OCI-LY1 (cell line): ENCODE data around the gene NPAT.
"Not testable (repeated sequence)": the region's sequence is repeated elsewhere in the genome, so short reads cannot be mapped to it uniquely, and the experiment has no call there.

Experiments used
- H2AFZ ChIP-seq: fragments of 200-600 bp; sonication (generic), shearing (Covaris generic); 2 replicates; pipeline ENCODE4 v1.6.0; 2014; ENCODE audit warnings: antibody characterized with exemption, mild to moderate bottlenecking, low read length
- H3F3A ChIP-seq: fragments of 200-600 bp; sonication (generic), shearing (Covaris generic); 2 replicates; pipeline ENCODE4 v1.6.0; 2014; ENCODE audit warnings: mild to moderate bottlenecking, antibody characterized with exemption, low read length, moderate library complexity; ENCODE audit not compliant: insufficient read depth
- H3K27ac ChIP-seq: fragments of 200-600 bp; sonication (generic); 2 replicates; pipeline ENCODE4 v1.5.1; 2014; ENCODE audit warnings: low read length, mixed run types, mild to moderate bottlenecking, low read depth; ENCODE audit not compliant: poor library complexity, severe bottlenecking
- H3K27me3 ChIP-seq: fragments of 200-600 bp; sonication (generic); 2 replicates; pipeline ENCODE4 v1.6.0; 2014; ENCODE audit warnings: antibody characterized with exemption, mild to moderate bottlenecking, low read length, moderate library complexity; ENCODE audit not compliant: insufficient read depth
- H3K36me3 ChIP-seq: fragments of 200-600 bp; sonication (generic); 2 replicates; pipeline ENCODE4 v1.6.1; 2014; ENCODE audit warnings: mild to moderate bottlenecking, antibody characterized with exemption, low read length, moderate library complexity, mixed read lengths; ENCODE audit not compliant: insufficient read depth
- H3K4me1 ChIP-seq: fragments of 200-600 bp; sonication (generic); 2 replicates; pipeline ENCODE4 v1.5.1; 2014; ENCODE audit warnings: mild to moderate bottlenecking, low read length, moderate library complexity; ENCODE audit not compliant: insufficient read depth, severe bottlenecking
- H3K4me2 ChIP-seq: fragments of 200-600 bp; sonication (generic), shearing (Covaris generic); 2 replicates; pipeline ENCODE4 v1.6.1; 2014; ENCODE audit warnings: low read length
- H3K4me3 ChIP-seq: fragments of 200-600 bp; sonication (generic); 2 replicates; pipeline ENCODE4 v1.5.1; 2014; ENCODE audit warnings: low read length, low read depth, mild to moderate bottlenecking, mixed read lengths; ENCODE audit not compliant: poor library complexity, severe bottlenecking
- H3K79me2 ChIP-seq: fragments of 200-600 bp; shearing (Covaris generic); 2 replicates; pipeline ENCODE4 v1.6.1; 2016; ENCODE audit warnings: mixed run types, low read length, mixed read lengths; ENCODE audit not compliant: insufficient read depth
- H3K9ac ChIP-seq: fragments of 200-600 bp; sonication (generic), shearing (Covaris generic); 2 replicates; pipeline ENCODE4 v1.6.1; 2014; ENCODE audit warnings: mild to moderate bottlenecking, low read length, mixed read lengths
- H3K9me2 ChIP-seq: fragments of 200-600 bp; sonication (generic), shearing (Covaris generic); 2 replicates; pipeline ENCODE4 v1.6.1; 2014; ENCODE audit warnings: low read depth, mild to moderate bottlenecking, low read length, mixed read lengths
- H3K9me3 ChIP-seq: fragments of 200-600 bp; shearing (Covaris generic); 2 replicates; pipeline ENCODE4 v1.6.1; 2014; ENCODE audit warnings: low read length, mixed read lengths
- H4K20me1 ChIP-seq: fragments of 200-600 bp; sonication (generic), shearing (Covaris generic); 2 replicates; pipeline ENCODE4 v1.6.0; 2016; ENCODE audit warnings: mild to moderate bottlenecking, low read length; ENCODE audit not compliant: insufficient read depth
- CTCF ChIP-seq: fragments of 200-600 bp; sonication (generic), shearing (Covaris generic); IDR thresholded peaks from 2 replicates; pipeline ENCODE4 v1.5.1; 2017; ENCODE audit warnings: mild to moderate bottlenecking, antibody characterized with exemption, low read length, moderate library complexity, mixed read lengths
- EZH2 ChIP-seq: fragments of 200-600 bp; sonication (generic), shearing (Covaris generic); IDR thresholded peaks from 2 replicates; pipeline ENCODE4 v1.8.0; 2017; ENCODE audit warnings: borderline replicate concordance, mixed run types, mild to moderate bottlenecking, antibody characterized with exemption, low read length, moderate library complexity, mixed read lengths

NPAT gene

GRCh38 chr11:108135845-108136544 lies 86.4 kb downstream of the NPAT start:
- Histone ChIP-seq H3K4me2 (no peak overlapping the region), H3K4me3 (no peak overlapping the region), H4K20me1 (no peaks in the 10 kb centered on the region), H3K36me3 (peaks cover 66% of the 10 kb centered on the region), H3K27ac (peak overlapping the region; percentile 65), H3K9me2 (no peaks in the 10 kb centered on the region), H3K9ac (no peak overlapping the region), H3K79me2 (no peaks in the 10 kb centered on the region; the same call in 1 of the 2 replicates), H2AFZ (no peak overlapping the region), H3K9me3 (no peaks in the 10 kb centered on the region), H3F3A (no peaks in the 10 kb centered on the region), H3K4me1 (peaks cover 5% of the 10 kb centered on the region), H3K27me3 (no peaks in the 10 kb centered on the region)
- TF ChIP-seq EZH2, result no peak
- TF ChIP-seq CTCF, result peak; percentile 53

DNA sequence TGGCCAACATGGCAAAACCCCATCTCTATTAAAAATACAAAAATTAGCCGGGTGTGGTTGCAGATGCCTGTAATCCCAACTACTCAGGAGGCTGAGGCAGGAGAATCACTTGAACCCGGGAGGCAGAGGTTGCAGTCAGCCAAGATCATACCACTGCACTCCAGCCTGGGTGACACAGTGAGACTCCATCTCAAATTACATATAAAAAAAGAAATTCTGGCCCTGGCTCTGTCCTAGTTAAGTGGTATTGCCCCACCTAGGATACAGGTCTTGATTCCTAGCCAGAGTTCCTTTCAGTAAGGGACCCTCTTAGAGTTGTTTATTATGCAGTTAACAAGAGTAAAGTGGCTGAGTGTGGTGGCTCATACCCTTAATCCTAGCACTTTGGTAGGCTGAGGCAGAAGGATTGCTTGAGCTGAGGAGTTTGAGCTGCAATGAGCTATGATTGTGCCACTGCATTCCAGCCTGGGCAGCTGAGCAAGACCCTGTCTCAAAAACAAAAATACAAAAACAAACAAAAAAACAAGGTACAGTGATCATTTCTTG lies 89.4 kb downstream of the NPAT start:
- H3K4me2 ChIP-seq, H3K4me3 ChIP-seq, H3K9ac ChIP-seq, H3K4me1 ChIP-seq, H4K20me1 ChIP-seq, H3K27ac ChIP-seq, H3K79me2 ChIP-seq, H3K27me3 ChIP-seq, H2AFZ ChIP-seq, H3K9me2 ChIP-seq, H3K9me3 ChIP-seq, H3F3A ChIP-seq: not testable (repeated sequence)
- peaks cover 51% of the 10 kb centered on the region for H3K36me3 ChIP-seq

- H3K4me3 ChIP-seq, result no peak overlapping the region
- no peaks in the 10 kb centered on the region for H3F3A ChIP-seq
- H4K20me1 ChIP-seq, result no peaks in the 10 kb centered on the region
- peaks cover 52% of the 10 kb centered on the region for H3K36me3 ChIP-seq
- no peak overlapping the region for H3K9ac ChIP-seq
- no peak overlapping the region for H3K4me2 ChIP-seq
- H3K4me1 ChIP-seq, result peaks cover 5% of the 10 kb centered on the region
- no peaks in the 10 kb centered on the region; the same call in 1 of the 2 replicates for H3K79me2 ChIP-seq
- H2AFZ ChIP-seq, result no peak overlapping the region
- no peaks in the 10 kb centered on the region for H3K27me3 ChIP-seq
- TF ChIP-seq EZH2 (no peak), CTCF (no peak)
- H3K9me2 ChIP-seq, result no peaks in the 10 kb centered on the region
- no peaks in the 10 kb centered on the region for H3K9me3 ChIP-seq
- H3K27ac ChIP-seq, result no peak overlapping the region
These were observed 90.4 kb downstream of the NPAT start for GRCh38 chr11:108131993-108132392.

DNA sequence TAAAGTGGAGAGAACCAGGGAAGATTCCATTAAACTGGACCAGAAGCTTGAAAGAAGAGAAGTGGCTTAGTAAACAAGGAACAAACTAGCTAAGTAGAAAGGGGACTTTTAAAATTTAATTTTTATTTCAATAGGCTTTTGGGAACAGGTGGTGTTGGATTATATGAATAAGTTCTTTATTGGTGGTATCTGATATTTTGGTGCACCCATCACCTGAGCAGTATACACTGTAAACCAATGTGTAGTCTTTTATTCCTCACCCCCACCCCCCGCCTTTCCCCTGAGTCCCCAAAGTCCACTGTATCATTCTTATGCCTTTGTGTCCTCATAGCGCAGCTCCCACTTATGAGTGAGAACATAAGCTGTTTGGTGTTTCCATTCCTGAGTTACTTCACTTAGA lies 93.7 kb downstream of the NPAT start:
- Histone ChIP-seq H3K4me3 (no peak overlapping the region), H3K79me2 (peaks cover 10% of the 10 kb centered on the region), H3K9me2 (no peaks in the 10 kb centered on the region), H3F3A (no peaks in the 10 kb centered on the region), H3K9me3 (no peaks in the 10 kb centered on the region), H3K4me2 (no peak overlapping the region), H3K27ac (no peak overlapping the region), H2AFZ (no peak overlapping the region), H4K20me1 (no peaks in the 10 kb centered on the region), H3K4me1 (peaks cover 11% of the 10 kb centered on the region), H3K36me3 (peaks cover 26% of the 10 kb centered on the region), H3K27me3 (no peaks in the 10 kb centered on the region), H3K9ac (no peak overlapping the region)
- no peak for TF ChIP-seq CTCF
- TF ChIP-seq EZH2, result no peak
